ENCODE measurements around the gene YEATS2.

DNA sequence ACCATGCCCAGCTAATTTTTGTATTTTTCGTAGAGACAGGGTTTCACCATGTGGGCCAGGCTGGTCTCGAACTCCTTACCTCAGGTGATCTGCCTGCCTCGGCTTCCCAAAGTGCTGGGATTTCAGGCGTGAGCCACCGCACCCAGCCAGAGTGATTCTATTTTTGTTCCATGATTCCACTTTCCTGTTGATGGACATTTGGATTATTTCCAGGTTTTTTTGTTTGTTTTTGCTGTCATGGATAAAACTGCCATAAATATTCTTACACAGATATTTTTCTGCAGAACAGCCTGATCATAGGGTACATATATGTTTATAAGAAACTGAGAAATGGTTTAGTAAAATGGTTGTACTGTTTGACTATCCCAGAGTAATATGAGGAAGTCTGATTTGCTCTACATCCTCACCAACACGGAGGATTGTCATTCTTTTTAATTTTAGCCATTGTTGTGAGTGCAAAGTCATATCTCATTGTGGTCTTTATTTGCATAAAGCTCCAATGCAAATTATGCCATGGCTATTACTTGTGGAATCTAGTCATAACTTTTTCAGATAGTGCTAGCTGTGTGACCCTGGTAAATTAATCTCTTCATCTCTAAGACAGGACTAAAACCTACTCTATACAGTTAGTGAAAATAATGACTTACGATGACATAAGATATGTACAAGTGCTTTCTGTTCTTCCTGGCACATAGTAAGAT is 85.1 kb downstream of the YEATS2 start:
- TF ChIP-seq, protein P1, sequence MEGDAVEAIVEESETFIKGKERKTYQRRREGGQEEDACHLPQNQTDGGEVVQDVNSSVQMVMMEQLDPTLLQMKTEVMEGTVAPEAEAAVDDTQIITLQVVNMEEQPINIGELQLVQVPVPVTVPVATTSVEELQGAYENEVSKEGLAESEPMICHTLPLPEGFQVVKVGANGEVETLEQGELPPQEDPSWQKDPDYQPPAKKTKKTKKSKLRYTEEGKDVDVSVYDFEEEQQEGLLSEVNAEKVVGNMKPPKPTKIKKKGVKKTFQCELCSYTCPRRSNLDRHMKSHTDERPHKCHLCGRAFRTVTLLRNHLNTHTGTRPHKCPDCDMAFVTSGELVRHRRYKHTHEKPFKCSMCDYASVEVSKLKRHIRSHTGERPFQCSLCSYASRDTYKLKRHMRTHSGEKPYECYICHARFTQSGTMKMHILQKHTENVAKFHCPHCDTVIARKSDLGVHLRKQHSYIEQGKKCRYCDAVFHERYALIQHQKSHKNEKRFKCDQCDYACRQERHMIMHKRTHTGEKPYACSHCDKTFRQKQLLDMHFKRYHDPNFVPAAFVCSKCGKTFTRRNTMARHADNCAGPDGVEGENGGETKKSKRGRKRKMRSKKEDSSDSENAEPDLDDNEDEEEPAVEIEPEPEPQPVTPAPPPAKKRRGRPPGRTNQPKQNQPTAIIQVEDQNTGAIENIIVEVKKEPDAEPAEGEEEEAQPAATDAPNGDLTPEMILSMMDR (conservative IDR thresholded peaks at IDR 0.05; ENCODE audit: low read depth, low read length), result no peak
- no peak for TF ChIP-seq EZH2 (IDR thresholded peaks at IDR 0.05; ENCODE audit: low read length, unreplicated experiment)
- TF ChIP-seq EZH2phosphoT487 (IDR thresholded peaks at IDR 0.05; ENCODE audit: borderline replicate concordance, low read length), result no peak

Data from PC-3 (cell line).